GM21515 (cell line): Measurements from ENCODE around the gene LIMCH1.
"Not testable (repeated sequence)": the region's sequence is repeated elsewhere in the genome, so short reads cannot be mapped to it uniquely, and the experiment has no call there.

Experiments used
- ATAC-seq: cut with Tn5 transposase; IDR thresholded peaks from one replicate; pipeline ENCODE4 v1.9.1; 2021; ENCODE audit not compliant: unreplicated experiment

LIMCH1 gene

GRCh38 chr4:41670982-41671381, 133.0 kb downstream of the LIMCH1 start:
- no peak for ATAC-seq

GRCh38 chr4:41678086-41678816, 140.3 kb downstream of the LIMCH1 start:
- ATAC-seq: no peak

GRCh38 chr4:41678951-41679350, 141.0 kb downstream of the LIMCH1 start:
- no peak for ATAC-seq

DNA sequence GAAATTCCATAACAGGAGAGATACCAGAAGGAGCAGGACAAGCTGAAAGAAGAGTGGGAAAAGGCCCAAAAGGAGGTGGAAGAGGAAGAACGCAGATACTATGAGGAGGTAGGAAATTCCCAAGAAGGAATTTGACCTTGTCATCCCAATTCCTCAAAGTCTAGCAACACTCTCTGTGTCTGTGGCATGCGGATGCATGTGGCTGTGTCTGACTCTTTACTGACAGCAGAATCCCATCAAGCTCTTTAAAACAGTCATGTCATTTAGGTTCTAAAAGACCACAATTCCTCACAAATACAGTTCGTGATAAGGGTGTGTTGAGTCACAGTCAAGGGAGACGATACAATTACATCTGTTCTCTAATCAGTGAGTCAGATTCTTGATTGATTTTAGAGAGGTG, 142.0 kb downstream of the LIMCH1 start:
- ATAC-seq: no peak

DNA sequence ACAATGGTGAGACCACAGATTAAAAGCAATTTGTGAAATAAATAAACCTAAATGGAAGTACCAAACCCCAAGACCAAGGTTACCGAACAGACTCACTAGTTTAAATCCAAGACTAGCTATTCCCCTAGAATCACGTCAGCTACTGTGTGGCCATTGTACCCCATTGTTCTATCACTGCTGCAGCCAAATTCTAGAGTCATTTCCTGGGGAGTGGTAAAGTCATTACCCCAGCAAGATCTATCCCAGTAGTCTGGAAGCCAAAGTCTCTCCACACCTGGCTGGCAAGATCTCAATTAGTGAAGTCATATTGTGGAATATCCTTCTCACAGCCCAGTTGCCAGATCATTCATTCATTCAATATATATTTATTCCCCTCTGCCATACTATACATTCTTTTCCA, 143.1 kb downstream of the LIMCH1 start:
- no peak for ATAC-seq

DNA sequence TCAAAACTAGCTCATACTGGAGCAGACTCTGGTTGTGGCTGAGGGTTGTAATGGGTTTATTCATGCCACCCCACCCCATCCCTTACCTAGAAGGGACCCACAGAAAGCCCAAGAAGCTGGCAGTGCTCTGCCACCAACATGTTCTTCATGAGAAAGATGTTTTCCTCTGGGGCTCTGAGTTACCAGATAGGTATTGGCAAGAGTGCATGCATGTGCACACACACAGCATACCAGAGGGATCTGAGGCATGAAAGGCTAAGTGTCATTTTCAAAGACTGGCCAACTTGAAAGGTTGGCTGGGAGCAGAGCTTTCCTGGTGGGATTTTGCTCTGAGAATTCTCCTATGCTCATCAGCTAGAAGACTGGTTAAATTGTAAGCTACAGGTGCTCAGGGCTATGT, 145.4 kb downstream of the LIMCH1 start:
- no peak for ATAC-seq

GRCh38 chr4:41686893-41687292, 148.9 kb downstream of the LIMCH1 start:
- no peak for ATAC-seq

- no peak for ATAC-seq
Observed at GRCh38 chr4:41687971-41688370, 150.0 kb downstream of the LIMCH1 start.

GRCh38 chr4:41692717-41693345, 154.9 kb downstream of the LIMCH1 start:
- ATAC-seq: peak; percentile 77

DNA sequence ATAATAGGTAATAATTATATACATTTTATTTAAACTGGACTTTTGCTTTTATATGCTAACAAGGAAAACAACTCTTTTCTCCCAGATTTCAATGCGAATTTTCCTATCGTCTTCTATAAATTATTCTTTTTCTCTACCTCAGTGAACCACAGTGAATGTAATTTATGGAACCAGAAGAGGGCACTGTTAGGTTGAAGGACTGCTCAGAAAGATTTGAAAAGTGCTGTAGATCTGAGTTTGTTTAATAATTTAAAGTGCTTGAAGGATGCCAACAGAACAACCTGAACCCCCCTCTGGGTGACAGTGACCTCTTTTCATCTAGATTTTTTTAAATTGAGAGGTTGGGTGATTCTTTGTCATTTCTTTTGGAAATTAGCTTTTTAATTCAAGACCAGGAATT, 155.7 kb downstream of the LIMCH1 start:
- no peak for ATAC-seq

- ATAC-seq: no peak
Observed at GRCh38 chr4:41696131-41696530, 158.2 kb downstream of the LIMCH1 start.

- no peak for ATAC-seq
Observed at GRCh38 chr4:41696763-41697162, 158.8 kb downstream of the LIMCH1 start.

DNA sequence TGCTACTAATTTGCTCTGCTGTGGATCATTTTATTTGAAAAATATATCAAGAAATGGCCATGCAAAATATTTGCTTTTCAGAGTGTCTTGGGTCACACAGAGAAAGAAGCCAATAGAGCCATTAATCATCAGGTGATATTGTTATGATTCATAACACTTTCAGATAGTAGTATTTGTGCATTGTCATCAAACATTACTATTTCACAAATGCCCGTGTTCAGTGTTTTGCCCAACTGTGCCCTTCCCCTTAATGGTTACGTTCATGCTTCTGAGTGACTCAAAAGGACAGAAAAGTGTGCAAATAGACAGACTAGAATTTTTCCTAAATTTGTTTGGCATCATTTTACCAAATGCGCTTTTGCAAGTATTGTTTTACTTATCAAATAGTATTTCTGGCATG, 164.0 kb downstream of the LIMCH1 start:
- ATAC-seq: no peak

DNA sequence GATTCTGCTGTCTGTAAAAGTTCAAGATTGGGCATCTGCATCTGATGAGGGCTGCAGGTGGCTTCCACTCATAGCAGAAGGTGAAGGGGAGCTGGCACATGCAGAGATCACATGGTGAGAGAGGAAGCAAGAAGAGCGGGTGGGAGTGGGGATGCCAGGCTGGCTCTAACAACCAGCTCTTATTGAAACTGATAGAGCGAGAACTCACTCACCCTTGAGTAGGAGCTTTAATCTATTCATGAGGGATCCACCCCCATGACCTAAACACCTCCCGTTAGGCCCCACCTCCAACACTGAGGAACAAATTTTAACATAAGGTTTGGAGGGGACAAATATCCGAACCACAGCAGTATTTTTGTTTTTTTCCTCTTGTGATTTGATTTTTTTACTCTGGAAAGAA, 164.8 kb downstream of the LIMCH1 start:
- no peak for ATAC-seq

DNA sequence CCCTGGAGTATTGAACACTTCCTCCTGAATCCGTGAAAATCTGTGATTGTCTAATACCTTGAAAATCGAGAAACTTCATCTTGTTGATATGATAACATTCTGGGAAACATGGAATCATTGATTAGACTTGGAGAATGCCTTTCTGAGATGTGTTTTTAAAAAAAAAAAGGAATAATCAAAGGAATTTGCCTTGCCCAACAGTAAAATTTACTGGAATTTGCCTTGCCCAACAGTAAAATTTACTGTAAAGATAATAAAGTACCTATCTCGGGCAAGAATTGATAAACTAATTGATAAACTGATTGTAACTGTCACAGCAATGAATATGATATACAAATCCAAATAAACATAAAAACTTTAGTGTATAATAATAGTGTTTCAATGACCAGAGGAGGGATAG, 165.8 kb downstream of the LIMCH1 start:
- ATAC-seq: no peak

DNA sequence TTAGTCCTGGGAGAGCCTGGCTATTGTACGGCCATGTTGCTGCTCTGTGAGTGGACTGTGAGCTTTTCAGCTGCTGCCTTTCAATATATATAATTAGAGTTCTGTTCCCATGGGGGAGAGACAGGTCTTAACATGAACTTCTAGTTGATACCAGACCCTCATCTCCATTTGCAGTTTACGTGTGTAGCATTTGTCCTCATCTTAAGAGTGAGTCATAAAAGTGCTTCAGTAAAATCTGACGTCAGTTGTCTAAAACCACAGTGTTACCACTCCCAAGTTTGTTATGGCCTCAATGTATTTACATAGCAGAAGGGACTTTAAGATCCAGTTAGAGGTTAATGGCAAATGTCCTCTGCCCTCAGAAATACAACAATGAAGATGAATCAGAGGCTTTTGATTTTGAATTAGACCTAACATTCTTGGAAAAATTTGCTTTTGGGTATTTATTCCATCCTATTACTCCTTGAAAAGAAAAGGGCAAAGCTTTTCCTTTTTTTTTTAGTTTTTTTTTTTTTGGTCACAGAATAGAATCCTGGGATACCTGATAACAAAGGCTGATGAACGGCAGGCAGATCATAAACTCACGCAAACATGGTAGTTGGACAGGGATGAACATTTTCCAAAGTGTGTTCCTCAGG, 172.0 kb downstream of the LIMCH1 start:
- ATAC-seq: no peak

GRCh38 chr4:41711654-41712053, 173.7 kb downstream of the LIMCH1 start:
- not testable (repeated sequence) for ATAC-seq

- ATAC-seq: no peak
Observed at GRCh38 chr4:41712425-41712824, 174.5 kb downstream of the LIMCH1 start.

DNA sequence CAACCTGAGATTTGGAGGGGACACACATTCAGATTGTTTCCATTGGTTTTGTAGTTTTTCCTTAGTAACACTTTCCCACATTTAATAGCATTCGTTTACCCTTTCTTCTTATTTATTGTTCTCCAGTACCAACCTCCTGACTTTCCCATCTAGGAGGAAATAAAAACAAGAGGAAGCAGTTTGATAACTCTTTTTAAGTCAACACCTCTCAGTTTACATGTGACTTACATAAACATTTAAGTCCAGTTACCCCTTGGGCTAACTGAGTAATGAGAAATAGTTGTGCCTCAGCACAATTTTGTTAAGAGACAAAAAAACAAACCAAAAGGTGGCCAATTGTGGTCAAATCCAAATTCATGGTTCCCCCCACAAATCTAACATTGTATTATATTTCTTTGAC, 175.8 kb downstream of the LIMCH1 start:
- ATAC-seq: no peak

GRCh38 chr4:41714364-41715000, 176.5 kb downstream of the LIMCH1 start:
- ATAC-seq: no peak

DNA sequence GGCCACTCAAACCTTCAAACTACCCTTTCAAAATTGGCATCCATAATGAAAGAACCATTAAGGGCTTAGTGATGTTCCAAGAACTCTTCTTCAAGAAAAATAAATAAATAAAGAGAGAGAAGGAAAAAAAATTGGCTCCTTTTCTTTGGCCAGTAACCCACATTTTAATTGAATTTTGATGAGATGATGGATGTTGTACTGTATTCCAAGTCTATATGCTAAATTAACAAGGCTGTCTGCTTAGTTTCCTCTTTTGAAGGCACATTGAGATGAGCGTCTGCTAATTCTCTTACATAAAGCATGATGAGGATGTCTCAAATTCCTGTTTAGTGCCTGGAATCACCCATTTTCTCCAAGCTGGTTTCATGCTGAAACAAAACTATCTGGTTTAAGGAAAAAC, 177.2 kb downstream of the LIMCH1 start:
- ATAC-seq: no peak

- no peak for ATAC-seq
Observed at GRCh38 chr4:41718907-41719306, 180.9 kb downstream of the LIMCH1 start.
